Activated gamma-delta T cell (primary cell): ENCODE data around the gene ITGB1BP2.
"Not testable (repeated sequence)": the region's sequence is repeated elsewhere in the genome, so short reads cannot be mapped to it uniquely, and the experiment has no call there.

ENCODE experiments used
- DNase-seq: peaks from one replicate; lab custom pipeline; 2025; lab: John Stamatoyannopoulos, UW
- total RNA-seq, 2 donors: gene quantifications; one replicate each; lab custom pipeline; 2026; lab: John Stamatoyannopoulos, UW

ITGB1BP2 gene
- total RNA-seq, result 2.7 to 5.0 reads per million in 2 donors

DNA sequence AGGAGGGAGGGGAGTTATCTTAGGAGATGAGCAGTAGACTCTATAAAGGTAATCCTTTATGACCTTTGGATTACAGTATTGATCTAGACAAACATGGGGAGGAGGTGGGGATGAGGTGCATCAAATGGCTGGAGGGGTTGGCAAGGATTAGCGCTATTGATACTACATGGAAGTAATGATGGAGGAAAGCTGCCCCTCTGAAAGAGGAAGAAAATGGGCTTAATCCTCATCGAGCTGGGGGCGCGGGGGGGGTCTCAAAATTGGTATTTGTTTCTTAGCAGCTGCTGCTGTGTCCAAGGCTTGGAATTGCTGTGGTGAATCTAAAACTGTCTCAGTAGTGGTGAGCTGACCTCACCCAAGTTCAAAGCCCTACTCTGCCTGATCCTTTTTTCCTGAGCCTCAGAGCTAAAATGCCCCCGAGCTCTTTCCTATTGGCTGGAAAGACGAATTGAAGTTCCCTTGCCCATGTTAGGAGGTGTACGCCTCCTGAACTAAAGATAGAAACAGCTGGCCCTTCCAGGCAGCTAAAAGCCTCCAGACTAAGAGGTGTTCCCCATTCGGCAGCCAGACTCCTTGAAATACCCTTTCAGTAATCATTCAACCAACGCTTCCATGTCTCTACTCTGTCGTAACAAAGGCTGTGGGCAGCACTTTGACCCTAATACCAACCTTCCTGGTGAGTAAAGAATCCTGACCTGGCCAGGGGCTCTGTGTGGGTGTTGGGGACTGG lies at the start of gene ITGB1BP2:
TSS of gene ITGB1BP2 (plus strand) at position 556 of the 730 bp plus-strand sequence. CDS start at position 613, 57 bp downstream.
- no peak for DNase-seq

DNA sequence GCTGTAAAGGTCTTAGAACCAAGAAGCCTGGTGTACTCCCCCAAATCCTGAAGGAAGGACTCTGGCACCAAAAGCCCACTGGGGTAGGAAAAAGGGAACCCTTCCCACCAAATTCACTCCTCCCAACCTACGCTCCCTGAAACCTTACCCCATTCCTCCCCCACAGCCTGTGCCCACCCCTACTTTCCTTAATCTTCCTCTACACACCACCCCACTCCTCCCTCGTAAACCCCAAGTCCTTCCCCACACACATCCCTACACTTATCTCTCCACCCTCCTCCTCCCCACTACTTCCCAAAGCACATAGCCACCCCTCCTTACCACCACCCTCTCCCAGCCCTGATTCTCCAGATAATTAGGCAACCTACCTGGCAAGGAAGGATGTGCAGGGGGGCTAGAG lies 49.3 kb upstream of the ITGB1BP2 start:
- no peak for DNase-seq

DNA sequence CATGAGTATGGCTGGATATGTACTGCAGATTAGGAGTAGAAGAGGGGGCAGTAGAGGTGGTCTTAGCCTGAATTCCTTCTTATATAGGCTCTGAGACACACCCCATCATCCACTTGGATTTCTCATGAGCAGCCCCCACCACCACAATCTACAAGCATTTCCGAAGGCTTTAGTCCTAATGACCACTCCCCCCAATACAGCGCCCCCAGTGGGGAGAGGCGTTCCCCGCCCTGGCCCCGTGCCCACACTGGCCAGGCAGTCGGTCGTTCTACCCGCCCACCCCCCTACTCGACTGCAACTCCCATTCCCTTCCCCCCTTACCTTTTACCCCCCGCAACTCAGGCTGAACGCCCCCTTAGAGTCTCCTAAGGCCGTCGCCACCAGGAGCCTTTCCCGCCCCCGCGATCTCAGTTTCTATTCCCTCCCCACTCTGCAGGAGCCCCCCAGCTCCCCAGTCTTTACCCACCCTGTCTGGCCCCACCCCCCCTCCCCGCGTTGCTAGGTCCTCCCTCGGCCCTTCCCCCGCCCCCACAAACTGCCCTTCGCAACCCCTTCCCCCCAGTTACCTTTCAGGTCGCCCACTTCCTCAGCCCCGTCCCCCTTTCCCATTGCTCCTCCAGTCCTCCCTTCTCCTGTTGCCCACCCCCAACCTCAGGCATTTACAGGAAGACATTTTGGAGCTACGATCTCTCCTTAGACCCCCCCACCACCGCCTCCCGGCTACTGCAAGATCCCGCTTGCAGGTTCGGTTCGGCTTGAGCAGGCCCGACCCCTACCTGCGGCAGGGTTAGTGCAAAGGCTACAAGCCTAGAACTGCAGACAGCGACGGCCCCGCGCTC lies 48.1 kb upstream of the ITGB1BP2 start:
- peak; percentile 11 for DNase-seq

GRCh38 chrX:71254092-71254963 lies 47.2 kb upstream of the ITGB1BP2 start, which contains the start of gene ZMYM3:
ZMYM3 (minus strand) TSS chrX:71254140; CDS start chrX:71253255, 885 bp downstream.
- DNase-seq, result peak; percentile 77

DNA sequence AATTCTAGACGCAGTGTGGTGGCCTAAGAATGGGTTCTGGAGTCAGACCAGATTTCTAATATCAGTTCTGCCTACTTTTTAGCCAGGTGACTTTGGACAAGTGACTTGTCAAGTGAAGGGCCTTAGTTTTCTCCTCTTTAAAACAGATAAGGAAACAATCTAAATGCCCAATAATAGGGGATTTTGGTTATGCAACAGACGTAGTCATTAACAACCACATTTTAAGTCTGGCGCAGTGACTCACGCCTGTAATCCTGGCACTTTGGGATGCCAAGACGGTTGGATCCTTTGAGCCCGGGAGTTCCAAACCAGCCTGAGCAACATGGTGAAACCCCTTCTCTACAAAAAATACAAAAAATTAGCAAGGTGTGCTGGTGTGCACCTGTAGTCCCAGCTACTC lies 45.5 kb upstream of the ITGB1BP2 start:
- DNase-seq, result no peak

DNA sequence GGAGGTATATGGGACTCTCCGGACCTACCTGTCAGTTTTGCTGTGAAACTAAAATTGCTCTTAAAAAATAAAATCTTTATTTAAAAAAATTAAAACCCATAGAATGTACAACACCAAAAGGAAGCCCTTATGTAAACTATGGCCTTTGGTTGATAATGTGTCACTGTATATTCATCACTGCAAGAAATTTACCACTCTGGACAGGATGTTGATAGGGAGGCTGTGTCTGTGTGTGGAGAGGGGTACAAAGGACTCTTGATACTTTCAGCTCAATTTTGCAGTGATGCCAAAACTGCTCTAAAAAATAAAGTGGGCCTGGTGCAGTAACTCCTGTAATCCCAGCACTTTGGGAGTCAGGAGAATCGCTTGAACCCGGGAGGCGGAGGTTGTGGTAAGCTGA lies 44.7 kb upstream of the ITGB1BP2 start:
- no peak for DNase-seq

GRCh38 chrX:71268624-71269023 lies 32.9 kb upstream of the ITGB1BP2 start:
- DNase-seq, result not testable (repeated sequence)

DNA sequence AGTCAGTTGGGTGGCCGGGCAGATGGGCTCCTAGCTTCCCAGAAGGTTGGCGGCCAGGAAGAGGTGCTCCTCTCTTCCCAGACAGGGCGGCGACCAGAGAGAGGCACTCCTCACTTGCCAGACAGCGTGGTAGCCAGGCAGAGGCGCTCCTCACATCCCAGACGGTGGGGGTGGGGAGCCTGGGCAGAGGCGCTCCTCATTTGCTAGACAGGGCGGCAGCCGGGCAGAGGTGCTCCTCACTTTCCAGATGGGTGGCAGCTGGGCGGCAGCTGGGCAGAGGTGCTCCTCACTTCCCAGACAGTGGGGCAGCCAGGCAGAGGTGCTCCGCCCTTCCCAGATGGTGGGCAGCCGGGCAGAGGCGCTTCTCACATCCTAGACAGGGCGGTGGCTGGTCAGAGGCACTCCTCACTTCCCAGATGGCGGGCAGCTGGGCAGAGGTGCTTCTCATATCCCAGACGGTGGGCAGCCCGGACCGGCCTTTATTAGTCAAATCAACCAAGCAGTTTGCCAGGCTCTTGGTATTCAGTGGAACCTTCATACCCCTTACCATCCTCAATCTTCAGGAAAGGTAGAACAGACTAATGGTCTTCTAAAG lies 31.7 kb upstream of the ITGB1BP2 start:
- no peak for DNase-seq

GRCh38 chrX:71272313-71272712 lies 29.2 kb upstream of the ITGB1BP2 start:
- not testable (repeated sequence) for DNase-seq

GRCh38 chrX:71281300-71281699 lies 20.2 kb upstream of the ITGB1BP2 start:
- DNase-seq, result not testable (repeated sequence)

DNA sequence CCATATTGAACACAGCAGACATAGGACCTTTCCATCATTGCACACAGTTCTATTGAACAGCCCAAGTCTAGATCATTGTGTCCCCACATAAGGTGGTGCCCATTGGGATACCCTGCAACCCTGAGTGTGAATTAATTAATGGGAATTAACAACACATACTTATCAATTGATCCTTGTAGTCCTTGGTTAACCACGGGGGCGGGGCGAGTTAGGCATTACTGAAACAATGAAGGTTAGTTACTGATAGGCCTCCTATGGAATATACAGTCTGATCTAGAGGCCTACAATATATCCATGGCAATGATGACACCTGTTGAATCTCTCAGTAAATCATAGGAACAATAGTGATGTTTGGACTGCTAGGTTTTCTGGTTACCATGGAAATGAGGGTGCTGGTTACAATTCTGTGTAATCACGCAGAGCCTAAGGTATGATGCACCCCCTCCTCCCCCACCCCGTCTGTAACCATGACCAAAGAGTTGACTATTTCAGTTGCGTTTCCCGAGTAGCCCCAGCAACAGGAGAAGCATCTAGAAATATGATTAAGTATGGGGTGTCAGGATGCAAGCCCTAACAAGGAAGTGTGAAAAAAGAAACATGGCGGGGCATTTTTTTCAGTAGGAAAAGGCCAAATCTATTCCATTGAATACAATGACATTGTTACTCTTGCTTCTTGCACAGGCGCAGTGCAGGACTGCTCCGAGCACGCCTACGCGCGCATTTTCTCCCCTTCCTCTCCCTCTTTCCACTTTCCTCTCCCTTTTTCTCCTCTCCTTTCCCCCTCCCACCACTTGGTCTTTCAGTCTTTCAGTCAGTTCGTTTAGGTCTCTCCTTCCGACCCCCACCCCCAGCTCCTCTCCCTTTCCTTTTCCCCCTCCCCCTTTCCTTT lies 18.8 kb upstream of the ITGB1BP2 start:
- DNase-seq, result no peak

DNA sequence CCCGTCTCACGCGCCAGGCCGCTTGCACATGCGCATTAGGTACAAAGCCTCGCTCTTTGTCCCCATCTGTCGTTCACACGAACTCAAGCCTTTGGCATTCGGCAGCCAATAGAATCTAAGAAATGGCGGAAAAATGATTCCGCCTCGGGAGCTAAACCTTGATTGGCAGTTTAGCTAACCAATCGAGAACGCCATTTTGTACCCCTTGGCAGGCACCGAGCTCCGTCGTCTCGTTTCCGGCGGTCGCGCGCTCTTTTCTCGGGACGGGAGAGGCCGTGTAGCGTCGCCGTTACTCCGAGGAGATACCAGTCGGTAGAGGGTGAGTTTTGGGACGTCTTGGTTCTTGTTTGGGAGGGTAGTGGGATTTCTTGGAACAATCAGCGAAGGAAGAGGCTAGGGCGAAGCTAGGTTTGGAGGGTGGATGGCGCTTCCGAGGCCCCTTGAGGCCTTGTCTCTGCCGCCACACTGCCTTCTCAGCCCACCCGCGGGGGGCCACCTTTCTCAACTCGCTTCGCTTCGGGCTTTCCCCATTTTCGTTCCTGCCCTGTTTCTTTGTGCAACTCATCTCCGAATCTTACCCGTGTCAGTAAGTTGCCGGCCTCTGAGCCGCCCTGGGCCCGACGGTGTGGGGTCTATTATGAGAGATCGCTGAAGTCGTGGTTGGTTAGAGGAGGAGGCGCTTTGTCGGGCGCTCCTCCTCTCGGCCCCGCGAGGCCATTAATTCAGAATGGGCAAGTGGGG lies 18.0 kb upstream of the ITGB1BP2 start, which contains the start of gene NONO:
TSS of gene NONO (plus strand) at position 233 of the 741 bp plus-strand sequence. CDS start 7,003 bp downstream, outside the sequence.
- DNase-seq, result peak; percentile 61

GRCh38 chrX:71285929-71286328 lies 15.6 kb upstream of the ITGB1BP2 start:
- no peak for DNase-seq

DNA sequence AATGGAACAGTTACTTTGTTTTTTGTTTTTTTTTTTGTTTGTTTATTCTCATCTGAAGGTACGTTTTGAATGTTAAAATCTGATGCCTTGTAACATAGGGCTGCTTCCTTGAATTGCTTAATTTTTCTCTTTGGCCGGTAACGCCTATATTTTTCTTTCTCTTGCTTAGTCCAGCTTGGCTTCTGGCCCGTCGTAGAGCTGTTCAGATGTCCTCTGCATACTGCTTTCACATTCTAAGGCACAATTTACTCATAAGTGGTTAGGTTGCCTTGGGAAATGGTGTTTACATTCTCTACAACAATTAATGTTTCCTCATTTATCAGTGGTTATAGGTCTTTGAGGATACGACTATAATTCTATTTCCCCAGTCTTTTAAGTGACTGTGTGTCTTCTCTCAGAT lies 10.2 kb upstream of the ITGB1BP2 start:
- DNase-seq, result no peak

GRCh38 chrX:71292669-71293365 lies 8.7 kb upstream of the ITGB1BP2 start:
- no peak for DNase-seq

- no peak for DNase-seq
Measured at GRCh38 chrX:71296806-71297205, 4.7 kb upstream of the ITGB1BP2 start.

- no peak for DNase-seq
Measured at GRCh38 chrX:71298119-71298518, 3.4 kb upstream of the ITGB1BP2 start.

- not testable (repeated sequence) for DNase-seq
Measured at GRCh38 chrX:71300064-71300463, 1.5 kb upstream of the ITGB1BP2 start.

- not testable (repeated sequence) for DNase-seq
Measured at GRCh38 chrX:71300495-71300894, 1.1 kb upstream of the ITGB1BP2 start.
